Transverse colon (tissue), 4 donors: ENCODE data around the gene NEXN. TPM values are rescaled to one million over a fixed set of nuclear protein-coding genes. Genes with fewer than 3 reads are reported as not detected.

Experiments
- DNase-seq: peaks from one replicate; pipeline ENCODE4 v3.0.0-alpha.2; 2019
- H3K27ac ChIP-seq, 4 donors: fragments of 200-600 bp; sonication (generic); 2 replicates each; pipeline ENCODE4 v1.5.1; 2016 to 2018; ENCODE audit warnings: inconsistent platforms in 4 of 4
- H3K27me3 ChIP-seq: fragments of 200-600 bp; sonication (generic); 2 replicates; pipeline ENCODE4 v1.5.1; 2017; ENCODE audit warnings: inconsistent platforms
- H3K36me3 ChIP-seq, 4 donors: fragments of 200-600 bp; sonication (generic); 2 replicates each; pipeline ENCODE4 v1.5.1; 2017 to 2019; ENCODE audit warnings: inconsistent platforms in 4 of 4
- H3K4me1 ChIP-seq, 4 donors: fragments of 200-600 bp; sonication (generic); 2 replicates each; pipeline ENCODE4 v1.5.1; 2017 to 2020; ENCODE audit warnings: inconsistent platforms in 4 of 4
- H3K4me3 ChIP-seq, 4 donors: fragments of 200-600 bp; sonication (generic); 1 replicate in 1 of 4; 2 replicates in 3 of 4; pipeline versions ENCODE4 v1.5.1 to v1.6.1; 2017 to 2019; ENCODE audit warnings: inconsistent platforms in 4 of 4
- H3K9me3 ChIP-seq, 2 donors: fragments of 200-600 bp; sonication (generic); 2 replicates each; pipeline ENCODE4 v1.5.1; 2017 to 2019; ENCODE audit warnings: inconsistent platforms in 2 of 2
- EP300 ChIP-seq: sonication (generic); formaldehyde crosslinking; IDR thresholded peaks from one replicate; pipeline ENCODE4 v1.6.1; 2017; ENCODE audit warnings: antibody characterized with exemption, low read depth
- POLR2A ChIP-seq: fragments of 450-650 bp; IDR thresholded peaks from one replicate; pipeline ENCODE4 v1.6.1; 2016; ENCODE audit warnings: antibody characterized with exemption, mild to moderate bottlenecking, moderate library complexity
- POLR2AphosphoS5 ChIP-seq, 3 donors: sonication (generic); formaldehyde crosslinking; IDR thresholded peaks; one replicate each; pipeline ENCODE4 v1.6.1; 2016; ENCODE audit warnings: antibody characterized with exemption in 3 of 3
- WGBS, 2 donors: methylation state at CpG; one replicate each; pipeline ENCODE4 v1.1.5; 2018; ENCODE audit warnings: low coverage in 1 of 2; 5-methylcytosine and 5-hydroxymethylcytosine counted together
- in situ Hi-C, 4 donors: fragments of 200-750 bp; cut with MboI; loops; one replicate each; pipeline versions ENCODE4 v1.15.0 to v1.15.1; 2017; ENCODE audit warnings: low sequenced_read_pairs in 3 of 4, low pct_ligation_motif_present in 1 of 4, low pct_unique_long_range_greater_than_20kb in 1 of 4
- intact Hi-C: fragments of 100-400 bp; cut with DNase I; formaldehyde crosslinking; loops from one replicate; pipeline ENCODE4 v1.15.1; 2023; ENCODE audit warnings: low total_unique reads
- total RNA-seq, 4 donors: library from RNA; depleted of rRNA; stranded (reverse); fragments of >200 nt; gene quantifications; one replicate each; pipeline ENCODE4 v1.1.0, GENCODE V29; 2016
- TF ChIP-seq, protein P1 (sequence below), 5 experiments: fragments of 200-600 bp in 3 of 5; fragments of 450-650 bp in 2 of 5; sonication (generic) in 3 of 5; IDR thresholded peaks; 1 replicate in 2 of 5; 2 replicates in 3 of 5; pipeline ENCODE4 v1.5.1; 2016 to 2017; ENCODE audit warnings: antibody characterized with exemption in 5 of 5, inconsistent platforms in 3 of 5, mild to moderate bottlenecking in 2 of 5, moderate library complexity in 1 of 5

The NEXN gene
- total RNA-seq, 4 donors from 2014 or later = 9.7 to 32.2 (median 17.0) TPM

DNA sequence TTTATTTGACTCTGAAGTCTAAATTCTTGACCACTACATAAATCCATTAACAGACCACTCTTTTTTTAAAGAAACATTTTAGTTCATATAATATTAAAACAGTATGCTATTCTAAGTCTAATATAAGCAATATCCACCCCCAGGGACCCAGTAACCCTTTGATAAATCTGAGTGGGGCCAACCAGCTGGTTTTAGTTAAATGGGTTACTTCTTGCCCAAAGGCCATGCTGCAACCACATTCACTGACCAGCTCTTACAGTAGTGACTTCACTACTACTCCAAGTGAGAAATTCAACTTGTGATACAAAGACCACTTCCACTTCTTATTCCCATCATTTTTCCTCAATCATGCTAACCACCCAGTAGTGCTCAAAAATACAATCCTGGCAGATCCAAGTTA, 70.0 kb downstream of the NEXN start:
- no peaks in the 10 kb centered on the region for H3K4me1 ChIP-seq
- no peak overlapping the region for H3K4me3 ChIP-seq
- no peak overlapping the region for H3K27ac ChIP-seq
- no peak for TF ChIP-seq EP300
- TF ChIP-seq POLR2AphosphoS5 (IDR thresholded peaks at IDR 0.05) = no peak
- TF ChIP-seq, protein P1, sequence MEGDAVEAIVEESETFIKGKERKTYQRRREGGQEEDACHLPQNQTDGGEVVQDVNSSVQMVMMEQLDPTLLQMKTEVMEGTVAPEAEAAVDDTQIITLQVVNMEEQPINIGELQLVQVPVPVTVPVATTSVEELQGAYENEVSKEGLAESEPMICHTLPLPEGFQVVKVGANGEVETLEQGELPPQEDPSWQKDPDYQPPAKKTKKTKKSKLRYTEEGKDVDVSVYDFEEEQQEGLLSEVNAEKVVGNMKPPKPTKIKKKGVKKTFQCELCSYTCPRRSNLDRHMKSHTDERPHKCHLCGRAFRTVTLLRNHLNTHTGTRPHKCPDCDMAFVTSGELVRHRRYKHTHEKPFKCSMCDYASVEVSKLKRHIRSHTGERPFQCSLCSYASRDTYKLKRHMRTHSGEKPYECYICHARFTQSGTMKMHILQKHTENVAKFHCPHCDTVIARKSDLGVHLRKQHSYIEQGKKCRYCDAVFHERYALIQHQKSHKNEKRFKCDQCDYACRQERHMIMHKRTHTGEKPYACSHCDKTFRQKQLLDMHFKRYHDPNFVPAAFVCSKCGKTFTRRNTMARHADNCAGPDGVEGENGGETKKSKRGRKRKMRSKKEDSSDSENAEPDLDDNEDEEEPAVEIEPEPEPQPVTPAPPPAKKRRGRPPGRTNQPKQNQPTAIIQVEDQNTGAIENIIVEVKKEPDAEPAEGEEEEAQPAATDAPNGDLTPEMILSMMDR (IDR thresholded peaks at IDR 0.05) = no peak
- TF ChIP-seq POLR2A = no peak
- peaks cover 0 to 96% (median 42%) of the 10 kb centered on the region in 4 donors for H3K36me3 ChIP-seq
- DNase-seq = no peak
- no peaks in the 10 kb centered on the region for H3K27me3 ChIP-seq
- H3K9me3 ChIP-seq = no peaks in the 10 kb centered on the region
- intact Hi-C loops = no loop called here
- in situ Hi-C loops = loop anchor here in 3 of 4 donors (10.0 to 25.0 kb wide), 3 partner anchors 154 to 246 kb away; no protein-coding TSS in a partner anchor

DNA sequence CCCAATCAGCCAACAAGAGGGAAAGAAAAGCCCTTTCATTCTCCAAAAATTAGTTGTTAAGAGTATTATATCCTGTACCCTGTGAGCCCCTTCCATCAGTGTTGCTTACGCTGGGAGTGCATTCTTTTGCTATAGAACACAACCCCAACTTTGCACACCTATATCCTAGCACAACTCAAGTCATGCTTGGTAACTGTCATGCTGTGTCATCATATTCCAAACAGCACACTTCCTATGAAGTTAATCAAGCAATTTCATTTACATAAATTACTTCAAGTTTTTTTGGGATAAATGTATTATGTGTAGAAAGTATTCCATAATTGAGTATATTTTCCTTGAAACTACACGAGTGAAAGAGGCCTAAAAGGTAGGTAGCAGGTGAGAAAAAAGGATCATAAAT, 70.4 kb downstream of the NEXN start:
- H3K9me3 ChIP-seq = no peaks in the 10 kb centered on the region
- 82 to 83% methylated on average over 2 of the region's 2 CpGs for WGBS, 2 donors
- in situ Hi-C loops (loop anchor here in 3 of 4 donors (10.0 to 25.0 kb wide), 3 partner anchors 153 to 247 kb away; no protein-coding TSS in a partner anchor), intact Hi-C loops (no loop called here)
- peaks cover 0 to 96% (median 43%) of the 10 kb centered on the region in 4 donors for H3K36me3 ChIP-seq
- no peak overlapping the region for H3K4me3 ChIP-seq
- no peak for DNase-seq
- H3K27me3 ChIP-seq = no peaks in the 10 kb centered on the region
- TF ChIP-seq POLR2AphosphoS5 (IDR thresholded peaks at IDR 0.05) = no peak
- TF ChIP-seq, protein P1 (IDR thresholded peaks at IDR 0.05) = no peak
- no peak for TF ChIP-seq EP300
- no peak for TF ChIP-seq POLR2A
- H3K27ac ChIP-seq = no peak overlapping the region
- H3K4me1 ChIP-seq = no peaks in the 10 kb centered on the region

- no peaks in the 10 kb centered on the region for H3K9me3 ChIP-seq
- intact Hi-C loops = no loop called here
- no peaks in the 10 kb centered on the region for H3K4me1 ChIP-seq
- H3K4me3 ChIP-seq = no peak overlapping the region
- 68 to 78% methylated on average over 2 of the region's 2 CpGs for WGBS, 2 donors
- in situ Hi-C loops = loop anchor here in 2 of 4 donors (25.0 kb wide), 2 partner anchors 151 to 249 kb away; no protein-coding TSS in a partner anchor
- H3K27me3 ChIP-seq = no peaks in the 10 kb centered on the region
- DNase-seq = no peak
- peaks cover 0 to 96% (median 43%) of the 10 kb centered on the region in 4 donors for H3K36me3 ChIP-seq
- TF ChIP-seq EP300 = no peak
- TF ChIP-seq POLR2A = no peak
- TF ChIP-seq, protein P1 (IDR thresholded peaks at IDR 0.05) = no peak
- H3K27ac ChIP-seq = no peak overlapping the region
Measured at GRCh38 chr1:77961392-77961791, 73.0 kb downstream of the NEXN start.

- in situ Hi-C loops (loop anchor here in 2 of 4 donors (25.0 kb wide), 2 partner anchors 146 to 254 kb away; no protein-coding TSS in a partner anchor), intact Hi-C loops (no loop called here)
- WGBS, 2 donors = 87 to 94% methylated on average over 3 of the region's 3 CpGs
Measured at GRCh38 chr1:77966291-77966690, 77.9 kb downstream of the NEXN start.

More at GRCh38 chr1:77966291-77966690, 77.9 kb downstream of the NEXN start:
- H3K36me3 ChIP-seq = peaks cover 0 to 84% (median 40%) of the 10 kb centered on the region in 4 donors
- DNase-seq = no peak
- H3K27ac ChIP-seq = no peak overlapping the region
- no peaks in the 10 kb centered on the region for H3K27me3 ChIP-seq
- peaks cover 0 to 30% (median 3%) of the 10 kb centered on the region in 4 donors for H3K4me1 ChIP-seq
- no peak for TF ChIP-seq POLR2A
- no peak for TF ChIP-seq POLR2AphosphoS5 (IDR thresholded peaks at IDR 0.05)
- TF ChIP-seq, protein P1 (IDR thresholded peaks at IDR 0.05) = no peak
- no peak for TF ChIP-seq EP300
- H3K9me3 ChIP-seq = no peaks in the 10 kb centered on the region
- no peak overlapping the region for H3K4me3 ChIP-seq
